Esophagus (tissue), 2 donors: ENCODE measurements around the gene NME7. TPM values are rescaled to one million over a fixed set of nuclear protein-coding genes. Genes with fewer than 3 reads are reported as not detected.
"Not testable (repeated sequence)": the region's sequence is repeated elsewhere in the genome, so short reads cannot be mapped to it uniquely, and the experiment has no call there.

ENCODE experiments used
- H3K27ac ChIP-seq, 2 donors: one replicate each; pipeline ENCODE4 v1.5.1; 2013; ENCODE audit warnings: low read depth in 2 of 2, mild to moderate bottlenecking in 2 of 2, inconsistent platforms in 1 of 2, low read length in 1 of 2, moderate library complexity in 1 of 2
- H3K27me3 ChIP-seq, 2 donors: one replicate each; pipeline ENCODE4 v1.6.1; 2013; ENCODE audit warnings: low read length in 2 of 2, control low read depth in 1 of 2, mild to moderate bottlenecking in 1 of 2; ENCODE audit not compliant: insufficient read depth in 2 of 2, control insufficient read depth in 1 of 2
- H3K36me3 ChIP-seq, 2 donors: one replicate each; pipeline ENCODE4 v1.6.1; 2013; ENCODE audit warnings: low read length in 1 of 2; ENCODE audit not compliant: control insufficient read depth in 2 of 2, insufficient read depth in 2 of 2
- H3K4me1 ChIP-seq, 2 donors: one replicate each; pipeline ENCODE4 v1.6.1; 2013; ENCODE audit warnings: low read length in 1 of 2; ENCODE audit not compliant: control insufficient read depth in 2 of 2, insufficient read depth in 2 of 2
- H3K4me3 ChIP-seq, 2 donors: one replicate each; pipeline ENCODE4 v1.5.1; 2013; ENCODE audit warnings: low read length in 2 of 2, mild to moderate bottlenecking in 2 of 2, low read depth in 1 of 2, moderate library complexity in 1 of 2
- H3K9me3 ChIP-seq, 2 donors: one replicate each; pipeline ENCODE4 v1.6.1; 2013; ENCODE audit warnings: mild to moderate bottlenecking in 2 of 2, low read depth in 1 of 2, low read length in 1 of 2, moderate library complexity in 1 of 2; ENCODE audit not compliant: control insufficient read depth in 2 of 2, insufficient read depth in 1 of 2
- WGBS, 2 donors: extraction: QIAGEN DNeasy Blood & Tissue Kit; methylation state at CpG; one replicate each; pipeline ENCODE4 v1.1.7; 2013; 5-methylcytosine and 5-hydroxymethylcytosine counted together
- polyA plus RNA-seq, 2 donors: library from polyadenylated mRNA; stranded (reverse); fragments of 200-250 nt; gene quantifications; one replicate each; pipeline ENCODE4 v1.2.3, GENCODE V29; 2013
- donor health status: healthy with polysubstance abuse.
- donor health status: Bipolar disorder and iron deficiency.

The NME7 gene
- polyA plus RNA-seq, 2 donors = 2.0 to 5.6 TPM

GRCh38 chr1:169346036-169346589, 21.5 kb downstream of the NME7 start:
- H3K9me3 ChIP-seq = no peaks in the 10 kb centered on the region
- H3K27ac ChIP-seq = no peak overlapping the region
- no peaks in the 10 kb centered on the region for H3K4me1 ChIP-seq
- 95 to 98% methylated on average over 3 of the region's 3 CpGs for WGBS, 2 donors
- H3K4me3 ChIP-seq = no peak overlapping the region
- H3K36me3 ChIP-seq = no peaks in the 10 kb centered on the region
- H3K27me3 ChIP-seq = no peaks in the 10 kb centered on the region

- Histone ChIP-seq H3K9me3 (no peaks in the 10 kb centered on the region), H3K4me1 (no peaks in the 10 kb centered on the region), H3K36me3 (no peaks in the 10 kb centered on the region), H3K27me3 (no peaks in the 10 kb centered on the region), H3K27ac (no peak overlapping the region), H3K4me3 (no peak overlapping the region)
- 99 to 100% methylated on average over 1 of the region's 1 CpG for WGBS, 2 donors
Observed at GRCh38 chr1:169345511-169345910, 22.1 kb downstream of the NME7 start.

GRCh38 chr1:169342096-169342495, 25.5 kb downstream of the NME7 start:
- H3K27ac ChIP-seq, H3K4me1 ChIP-seq, H3K4me3 ChIP-seq, H3K9me3 ChIP-seq, H3K36me3 ChIP-seq, H3K27me3 ChIP-seq: not testable (repeated sequence)
- 89 to 90% methylated on average over 3 of the region's 3 CpGs for WGBS, 2 donors

GRCh38 chr1:169340882-169341281, 26.7 kb downstream of the NME7 start:
- Histone ChIP-seq H3K4me3 (no peak overlapping the region), H3K27me3 (no peaks in the 10 kb centered on the region), H3K4me1 (no peaks in the 10 kb centered on the region), H3K9me3 (no peaks in the 10 kb centered on the region), H3K36me3 (no peaks in the 10 kb centered on the region), H3K27ac (no peak overlapping the region)
- WGBS, 2 donors = 80 to 88% methylated on average over 5 of the region's 5 CpGs

DNA sequence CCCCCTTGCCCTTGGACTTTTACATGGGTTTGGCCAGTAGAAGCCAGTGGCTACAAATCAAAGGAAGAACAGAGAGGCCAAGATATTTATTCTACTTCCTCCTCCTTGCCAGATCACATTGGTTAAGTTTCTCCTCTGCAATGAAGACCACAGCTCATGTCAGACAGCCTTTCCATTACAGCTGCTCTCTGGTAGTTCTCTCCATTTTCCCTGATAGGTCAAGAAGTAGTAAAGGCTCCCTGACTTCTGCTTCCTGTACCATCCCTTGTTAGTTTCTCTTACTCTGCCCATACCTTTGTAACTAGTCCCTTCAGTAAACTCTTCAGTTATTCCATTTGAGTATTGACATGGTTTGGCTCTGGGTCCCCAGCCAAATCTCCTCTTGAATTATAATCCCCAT, 27.8 kb downstream of the NME7 start:
- H3K4me3 ChIP-seq = no peak overlapping the region
- H3K4me1 ChIP-seq = no peaks in the 10 kb centered on the region
- H3K27me3 ChIP-seq = no peaks in the 10 kb centered on the region
- no peaks in the 10 kb centered on the region for H3K36me3 ChIP-seq
- no peaks in the 10 kb centered on the region for H3K9me3 ChIP-seq
- H3K27ac ChIP-seq = no peak overlapping the region

DNA sequence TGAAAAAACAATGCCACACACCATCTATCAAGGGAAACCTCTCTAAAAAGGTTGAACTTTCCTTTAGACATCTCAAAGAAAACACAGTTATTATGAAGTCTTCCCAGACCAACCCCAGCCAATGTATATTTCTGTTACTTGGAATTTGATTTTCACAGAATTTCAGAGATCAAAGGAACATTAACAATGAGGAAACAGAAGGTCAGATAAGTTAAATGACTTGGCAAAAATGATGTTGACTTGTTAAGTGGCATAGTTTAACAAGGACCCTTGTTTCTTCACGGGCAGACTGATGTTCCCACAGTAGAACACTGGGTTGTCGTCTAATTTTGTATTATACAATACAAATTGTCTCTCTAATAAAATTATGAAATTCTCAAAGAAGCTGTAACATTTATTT, 29.0 kb downstream of the NME7 start:
- Histone ChIP-seq H3K4me3 (no peak overlapping the region), H3K36me3 (no peaks in the 10 kb centered on the region), H3K9me3 (no peaks in the 10 kb centered on the region), H3K4me1 (no peaks in the 10 kb centered on the region), H3K27ac (no peak overlapping the region), H3K27me3 (no peaks in the 10 kb centered on the region)
- 61 to 67% methylated on average over 2 of the region's 2 CpGs for whole genome bisulfite sequencing, 2 donors

GRCh38 chr1:169336947-169337715, 30.5 kb downstream of the NME7 start:
- H3K9me3 ChIP-seq, H3K27ac ChIP-seq, H3K27me3 ChIP-seq, H3K4me1 ChIP-seq, H3K4me3 ChIP-seq, H3K36me3 ChIP-seq: not testable (repeated sequence)
- WGBS, 2 donors = 96 to 98% methylated on average over 29 to 35 of the region's 35 CpGs

- not testable (repeated sequence) for H3K4me3 ChIP-seq, H3K27ac ChIP-seq, H3K4me1 ChIP-seq, H3K27me3 ChIP-seq, H3K36me3 ChIP-seq, H3K9me3 ChIP-seq
- WGBS, 2 donors = 93 to 96% methylated on average over 3 of the region's 3 CpGs
Observed at GRCh38 chr1:169334727-169335126, 32.9 kb downstream of the NME7 start.

- WGBS, 2 donors = 92 to 94% methylated on average over 2 of the region's 2 CpGs
- no peak overlapping the region for H3K27ac ChIP-seq
- no peaks in the 10 kb centered on the region for H3K27me3 ChIP-seq
- H3K9me3 ChIP-seq = no peaks in the 10 kb centered on the region
- H3K36me3 ChIP-seq = no peaks in the 10 kb centered on the region
- H3K4me3 ChIP-seq = no peak overlapping the region
- no peaks in the 10 kb centered on the region for H3K4me1 ChIP-seq
Observed at GRCh38 chr1:169330927-169331326, 36.7 kb downstream of the NME7 start.

DNA sequence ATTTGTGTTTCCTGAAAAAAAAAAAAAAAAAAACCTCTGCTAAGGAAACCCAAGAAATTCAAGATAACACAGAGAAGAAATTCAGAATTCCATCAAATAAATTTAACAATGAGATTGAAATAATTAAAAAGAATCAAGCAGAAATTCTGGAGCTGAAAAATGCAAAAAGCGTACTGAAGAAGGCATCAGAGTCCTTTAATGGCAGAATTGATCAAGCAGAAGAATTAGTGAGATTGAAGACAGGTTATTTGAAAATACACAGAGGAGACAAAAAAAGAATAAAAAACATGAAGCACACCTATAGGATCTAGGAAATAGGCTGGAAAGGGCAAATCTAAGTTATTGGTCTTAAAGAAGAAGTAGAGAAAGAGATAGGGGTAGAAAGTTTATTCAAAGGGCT, 38.2 kb downstream of the NME7 start:
- Histone ChIP-seq H3K27me3 (no peaks in the 10 kb centered on the region), H3K4me3 (no peak overlapping the region), H3K9me3 (no peaks in the 10 kb centered on the region), H3K27ac (no peak overlapping the region), H3K36me3 (no peaks in the 10 kb centered on the region), H3K4me1 (no peaks in the 10 kb centered on the region)
- 98 to 100% methylated on average over 1 of the region's 1 CpG for WGBS, 2 donors
